ENCODE results near the gene MAP6.
A peak's percentile ranks its signal among the peaks of the same experiment; 100 is the strongest.
"Not testable (repeated sequence)": the region's sequence is repeated elsewhere in the genome, so short reads cannot be mapped to it uniquely, and the experiment has no call there.

The MAP6 gene

DNA sequence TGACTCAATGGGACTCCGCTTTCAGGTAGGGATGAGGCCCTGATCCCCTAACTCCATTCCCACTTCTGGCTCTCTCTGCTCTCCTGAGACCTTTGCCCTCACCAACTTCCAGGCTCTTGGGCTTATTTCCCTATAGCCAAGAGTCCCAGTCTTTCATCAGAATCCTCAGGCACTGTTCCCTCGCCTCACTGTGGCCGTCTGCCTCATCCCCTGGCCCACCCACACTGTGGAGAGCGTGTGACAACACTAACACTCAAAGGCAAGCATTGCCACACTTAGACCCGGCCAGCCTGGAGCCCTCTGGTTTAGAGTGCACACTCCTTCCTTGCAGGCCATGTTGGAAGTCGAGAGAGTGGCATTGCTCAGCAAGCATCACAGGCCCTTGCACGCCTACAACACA is 79.8 kb downstream of the MAP6 start:
- DNase-seq (ENCODE audit: extremely low read depth, insufficient read length): no peak
- no peaks in the 10 kb centered on the region for H3K36me3 ChIP-seq (ENCODE audit: control insufficient read depth, insufficient read depth, low read length)
- no peak overlapping the region for H3K4me3 ChIP-seq (replicated peaks; ENCODE audit: low read depth, low read length)
- no peaks in the 10 kb centered on the region; the same call in 1 of the 2 replicates for H3K27me3 ChIP-seq (replicated peaks; ENCODE audit: control insufficient read depth, insufficient read depth, low read length)
- TF ChIP-seq, protein P1, sequence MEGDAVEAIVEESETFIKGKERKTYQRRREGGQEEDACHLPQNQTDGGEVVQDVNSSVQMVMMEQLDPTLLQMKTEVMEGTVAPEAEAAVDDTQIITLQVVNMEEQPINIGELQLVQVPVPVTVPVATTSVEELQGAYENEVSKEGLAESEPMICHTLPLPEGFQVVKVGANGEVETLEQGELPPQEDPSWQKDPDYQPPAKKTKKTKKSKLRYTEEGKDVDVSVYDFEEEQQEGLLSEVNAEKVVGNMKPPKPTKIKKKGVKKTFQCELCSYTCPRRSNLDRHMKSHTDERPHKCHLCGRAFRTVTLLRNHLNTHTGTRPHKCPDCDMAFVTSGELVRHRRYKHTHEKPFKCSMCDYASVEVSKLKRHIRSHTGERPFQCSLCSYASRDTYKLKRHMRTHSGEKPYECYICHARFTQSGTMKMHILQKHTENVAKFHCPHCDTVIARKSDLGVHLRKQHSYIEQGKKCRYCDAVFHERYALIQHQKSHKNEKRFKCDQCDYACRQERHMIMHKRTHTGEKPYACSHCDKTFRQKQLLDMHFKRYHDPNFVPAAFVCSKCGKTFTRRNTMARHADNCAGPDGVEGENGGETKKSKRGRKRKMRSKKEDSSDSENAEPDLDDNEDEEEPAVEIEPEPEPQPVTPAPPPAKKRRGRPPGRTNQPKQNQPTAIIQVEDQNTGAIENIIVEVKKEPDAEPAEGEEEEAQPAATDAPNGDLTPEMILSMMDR (IDR thresholded peaks at IDR 0.05; ENCODE audit: insufficient read depth, low read length, poor library complexity, severe bottlenecking): no peak

DNA sequence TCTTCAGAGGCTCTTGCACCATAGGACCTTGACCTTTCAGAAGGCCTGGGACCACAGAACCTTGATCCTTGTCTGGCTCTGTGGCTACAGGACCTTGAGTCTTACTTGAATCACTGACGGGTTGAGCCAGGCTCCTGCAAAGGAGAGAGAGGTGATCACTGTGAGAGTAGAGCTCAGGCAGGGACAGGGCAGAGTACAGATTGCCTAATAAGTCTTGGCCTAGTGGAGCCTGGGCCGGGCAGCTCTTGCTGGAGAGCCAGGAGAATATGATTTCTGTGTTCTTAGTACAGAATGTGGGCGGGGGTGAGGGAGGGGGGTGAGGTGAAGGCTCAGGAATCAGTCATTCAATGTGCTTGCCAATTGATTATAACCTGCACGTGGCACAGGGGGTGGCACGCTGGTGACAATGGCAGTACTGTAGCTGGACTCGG is 80.8 kb downstream of the MAP6 start:
- Histone ChIP-seq H3K27me3 (replicated peaks; ENCODE audit: control insufficient read depth, insufficient read depth, low read length) (no peaks in the 10 kb centered on the region; the same call in 1 of the 2 replicates), H3K4me3 (replicated peaks; ENCODE audit: low read depth, low read length) (no peak overlapping the region), H3K36me3 (ENCODE audit: control insufficient read depth, insufficient read depth, low read length) (no peaks in the 10 kb centered on the region)
- no peak for DNase-seq (ENCODE audit: extremely low read depth, insufficient read length)
- TF ChIP-seq, protein P1 (IDR thresholded peaks at IDR 0.05; ENCODE audit: insufficient read depth, low read length, poor library complexity, severe bottlenecking): no peak

DNA sequence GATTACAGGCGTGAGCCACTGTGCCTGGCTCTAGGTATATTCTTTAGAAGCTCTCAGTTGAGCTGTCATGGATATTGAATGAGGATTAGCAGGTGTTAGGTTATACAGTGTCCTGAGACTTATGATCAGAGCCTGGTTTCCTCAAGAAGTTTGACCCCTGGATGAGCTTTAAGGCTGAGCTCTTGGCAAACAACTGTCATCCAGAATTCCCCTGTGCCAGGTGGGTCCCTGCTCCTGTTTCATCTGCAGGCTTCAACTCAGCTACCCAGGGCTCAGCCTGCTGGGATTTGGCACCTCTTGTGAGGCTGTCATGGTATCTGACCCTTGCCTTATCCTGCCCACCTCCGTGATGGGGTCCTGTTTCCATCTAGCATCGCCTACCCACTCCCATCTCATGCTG is 82.4 kb downstream of the MAP6 start:
- Histone ChIP-seq H3K27me3 (replicated peaks; ENCODE audit: control insufficient read depth, insufficient read depth, low read length) (no peaks in the 10 kb centered on the region), H3K36me3 (ENCODE audit: control insufficient read depth, insufficient read depth, low read length) (no peaks in the 10 kb centered on the region), H3K4me3 (replicated peaks; ENCODE audit: low read depth, low read length) (no peak overlapping the region)
- TF ChIP-seq, protein P1 (IDR thresholded peaks at IDR 0.05; ENCODE audit: insufficient read depth, low read length, poor library complexity, severe bottlenecking): no peak
- DNase-seq (ENCODE audit: extremely low read depth, insufficient read length): no peak

DNA sequence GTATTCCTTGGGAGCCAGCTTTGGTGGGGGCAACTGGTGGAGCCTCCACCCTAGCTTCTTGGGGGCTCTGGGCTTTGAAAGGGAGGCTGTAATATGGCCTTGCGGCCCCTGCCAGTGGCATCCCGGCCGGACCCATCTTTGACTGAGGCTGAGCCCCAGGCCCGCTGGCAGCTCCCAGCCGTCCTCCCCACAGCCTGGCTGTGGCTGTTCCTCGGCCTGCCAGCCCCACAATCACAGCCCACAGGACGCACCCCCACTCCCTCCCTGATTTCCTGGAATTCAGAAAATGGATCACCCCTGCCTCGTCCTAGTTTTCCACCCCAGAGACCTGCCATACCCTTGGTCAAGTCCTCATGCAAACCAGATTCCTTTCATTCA is 83.6 kb downstream of the MAP6 start:
- Histone ChIP-seq H3K36me3 (ENCODE audit: control insufficient read depth, insufficient read depth, low read length) (no peaks in the 10 kb centered on the region), H3K27me3 (replicated peaks; ENCODE audit: control insufficient read depth, insufficient read depth, low read length) (no peaks in the 10 kb centered on the region), H3K4me3 (replicated peaks; ENCODE audit: low read depth, low read length) (no peak overlapping the region)
- TF ChIP-seq, protein P1 (IDR thresholded peaks at IDR 0.05; ENCODE audit: insufficient read depth, low read length, poor library complexity, severe bottlenecking): no peak
- DNase-seq (ENCODE audit: extremely low read depth, insufficient read length): no peak

DNA sequence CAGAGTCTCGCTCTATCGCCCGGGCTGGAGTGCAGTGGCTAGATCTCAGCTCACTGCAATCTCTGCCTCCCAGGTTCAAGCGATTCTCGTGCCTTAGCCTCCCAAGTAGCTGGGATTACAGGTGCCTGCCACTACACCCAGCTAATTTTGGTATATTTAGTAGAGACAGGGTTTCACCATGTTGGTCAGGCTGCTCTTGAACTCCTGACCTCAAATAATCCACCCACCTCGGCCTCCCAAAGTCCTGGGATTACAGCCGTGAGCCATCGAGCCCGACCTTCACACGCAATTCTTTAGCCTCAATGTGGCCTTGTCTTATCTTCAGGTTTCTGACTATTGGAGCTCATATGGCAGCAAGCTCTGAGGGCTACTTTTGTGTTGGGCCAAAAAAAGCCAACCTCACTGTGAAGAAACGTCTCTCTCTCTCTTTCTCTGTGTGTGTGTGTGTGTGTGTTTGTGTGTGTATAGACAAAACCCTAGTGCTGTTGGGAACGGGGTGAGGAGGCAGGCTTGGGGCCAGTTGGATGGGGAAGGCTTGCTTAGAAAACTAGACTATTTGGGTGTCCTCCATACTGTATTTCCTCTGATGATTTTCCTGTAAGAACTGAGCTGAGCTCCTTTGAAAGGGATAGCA is 84.1 kb downstream of the MAP6 start:
- not testable (repeated sequence) for H3K27me3 ChIP-seq (replicated peaks; ENCODE audit: control insufficient read depth, insufficient read depth, low read length); H3K36me3 ChIP-seq (ENCODE audit: control insufficient read depth, insufficient read depth, low read length); DNase-seq (ENCODE audit: extremely low read depth, insufficient read length); H3K4me3 ChIP-seq (replicated peaks; ENCODE audit: low read depth, low read length)

DNA sequence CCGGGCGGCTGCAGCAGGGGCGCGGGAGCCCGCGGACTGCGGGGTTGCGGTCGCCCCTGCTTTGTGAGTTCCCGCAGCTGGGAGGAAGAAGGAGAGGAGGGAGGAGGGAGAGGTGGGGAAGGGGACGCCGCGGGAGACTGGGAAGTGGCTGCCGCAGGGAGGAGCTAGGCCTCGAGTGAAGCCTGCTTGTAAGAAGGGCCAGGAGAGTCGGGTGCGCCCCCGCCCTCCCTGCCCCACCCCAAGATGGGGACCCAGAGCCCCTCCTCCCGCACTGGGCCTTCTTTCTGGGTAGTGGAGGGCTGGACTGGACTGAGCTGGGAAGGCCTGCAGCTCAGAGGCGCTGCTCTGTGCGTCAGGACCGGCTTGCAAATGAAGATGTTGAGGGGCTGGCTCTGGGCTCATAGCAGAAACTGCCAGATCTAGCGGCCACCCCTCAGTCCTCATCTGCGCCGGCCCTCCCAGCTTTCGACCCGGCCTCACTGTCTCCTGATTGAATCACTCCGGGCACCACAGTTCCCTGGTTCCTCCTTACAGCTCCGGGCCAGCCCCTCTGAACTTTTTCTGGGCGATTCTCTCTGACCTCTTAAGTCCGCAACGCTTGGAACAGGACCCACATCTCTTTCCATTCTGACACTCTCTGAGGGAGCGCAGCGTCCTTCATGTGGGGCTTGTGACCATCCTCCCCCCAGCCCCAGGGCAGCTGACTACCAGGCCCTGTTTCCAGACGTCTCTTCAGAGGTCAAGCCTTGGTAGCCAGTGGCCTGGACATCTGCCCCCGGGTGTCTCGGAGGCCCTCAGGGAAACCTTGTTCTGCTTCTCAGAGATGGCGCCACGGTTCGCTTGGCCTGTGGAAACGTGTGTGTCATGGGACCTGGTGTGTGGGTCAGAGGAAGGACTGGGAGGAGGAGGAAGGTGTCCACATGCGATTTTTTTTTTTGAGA is 84.8 kb downstream of the MAP6 start:
- Histone ChIP-seq H3K4me3 (replicated peaks; ENCODE audit: low read depth, low read length) (peak overlapping the region; percentile 60), H3K27me3 (replicated peaks; ENCODE audit: control insufficient read depth, insufficient read depth, low read length) (no peaks in the 10 kb centered on the region), H3K36me3 (ENCODE audit: control insufficient read depth, insufficient read depth, low read length) (no peaks in the 10 kb centered on the region)
- TF ChIP-seq, protein P1 (IDR thresholded peaks at IDR 0.05; ENCODE audit: insufficient read depth, low read length, poor library complexity, severe bottlenecking): no peak
- DNase-seq (ENCODE audit: extremely low read depth, insufficient read length): no peak
